IPS-20b (cell line): ENCODE measurements around the gene WSCD2.

Source experiments
- H3K27ac ChIP-seq: one replicate; pipeline ENCODE4 v1.5.1; 2013; ENCODE audit warnings: low read length
- H3K27me3 ChIP-seq: 2 replicates; pipeline ENCODE4 v1.6.1; 2013; ENCODE audit warnings: mild to moderate bottlenecking, low read length, inconsistent platforms; ENCODE audit not compliant: insufficient read depth
- H3K36me3 ChIP-seq: 2 replicates; pipeline ENCODE4 v1.6.1; 2013; ENCODE audit warnings: low read depth, mild to moderate bottlenecking, inconsistent platforms, low read length, moderate library complexity; ENCODE audit not compliant: insufficient read depth
- H3K4me1 ChIP-seq: 2 replicates; pipeline ENCODE4 v1.6.1; 2013; ENCODE audit warnings: mild to moderate bottlenecking, control low read depth, inconsistent platforms, low read length, moderate library complexity; ENCODE audit not compliant: insufficient read depth
- H3K4me3 ChIP-seq: 2 replicates; pipeline ENCODE4 v1.5.1; 2013; ENCODE audit warnings: mild to moderate bottlenecking, low read length, inconsistent platforms
- H3K9ac ChIP-seq: 2 replicates; pipeline ENCODE4 v1.6.1; 2013; ENCODE audit warnings: low read depth, mild to moderate bottlenecking, inconsistent platforms, low read length, moderate library complexity
- H3K9me3 ChIP-seq: 2 replicates; pipeline ENCODE4 v1.6.1; 2013; ENCODE audit warnings: mild to moderate bottlenecking, low read depth, low read length, inconsistent platforms; ENCODE audit not compliant: insufficient read depth

The WSCD2 gene

DNA sequence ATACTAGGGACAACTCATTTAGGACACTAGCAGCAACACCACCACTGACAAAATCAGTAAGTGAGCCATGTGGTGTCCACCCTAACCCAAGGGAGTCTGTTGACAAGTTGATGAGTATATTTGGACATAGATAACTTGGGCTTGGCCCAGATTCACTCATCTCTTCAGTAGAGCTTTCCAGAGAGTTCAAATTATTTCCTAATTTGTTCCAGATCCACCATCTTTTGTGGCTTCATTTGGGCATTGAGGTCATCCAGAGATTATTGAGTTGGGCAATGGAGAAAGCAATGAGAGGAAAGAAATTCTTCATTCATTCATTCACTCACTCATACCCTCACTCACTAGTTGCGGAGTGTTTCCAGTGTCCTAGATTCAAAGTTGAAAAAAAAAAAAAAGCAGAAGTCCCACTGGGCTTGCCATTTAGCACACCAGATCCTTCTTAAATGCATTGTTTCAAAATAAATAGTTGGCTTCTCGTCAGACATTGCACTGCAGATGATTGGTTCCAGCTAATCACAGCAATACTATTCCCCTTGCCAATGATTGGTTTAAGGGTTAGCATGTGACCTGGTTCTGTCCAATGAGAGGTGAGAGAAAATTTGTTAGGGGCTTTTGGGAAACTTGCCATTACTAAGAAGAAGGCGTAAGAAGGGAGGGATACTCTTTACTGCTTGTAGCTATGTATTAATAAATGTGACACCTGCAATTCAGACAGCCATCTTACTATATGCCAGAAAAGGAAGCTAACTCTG, 31.8 kb upstream of the WSCD2 start:
- Histone ChIP-seq H3K9ac (no peak overlapping the region), H3K27ac (no peak overlapping the region), H3K27me3 (no peaks in the 10 kb centered on the region), H3K4me3 (no peak overlapping the region), H3K36me3 (no peaks in the 10 kb centered on the region), H3K9me3 (no peaks in the 10 kb centered on the region), H3K4me1 (no peaks in the 10 kb centered on the region; the same call in 1 of the 2 replicates)

DNA sequence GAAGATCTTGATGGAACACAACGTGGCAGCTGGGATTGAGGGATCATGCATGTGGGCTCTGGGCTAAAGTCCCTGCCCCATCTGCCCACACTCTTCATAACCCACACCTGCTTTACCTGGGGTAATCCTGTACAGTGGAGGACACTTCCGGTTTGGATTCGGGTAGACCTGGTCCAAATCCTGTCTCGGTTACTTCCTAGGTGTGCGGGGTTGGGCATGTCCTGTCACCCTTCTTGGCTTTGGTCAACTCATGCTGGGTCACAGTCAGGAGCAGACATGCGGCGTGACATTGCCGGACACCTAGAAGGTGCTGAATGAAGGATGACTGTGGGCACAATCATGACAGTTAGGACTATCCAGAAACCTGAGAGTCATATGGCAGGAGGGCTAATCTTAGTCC, 30.7 kb upstream of the WSCD2 start:
- Histone ChIP-seq H3K4me3 (no peak overlapping the region), H3K4me1 (no peaks in the 10 kb centered on the region; the same call in 1 of the 2 replicates), H3K36me3 (no peaks in the 10 kb centered on the region)

DNA sequence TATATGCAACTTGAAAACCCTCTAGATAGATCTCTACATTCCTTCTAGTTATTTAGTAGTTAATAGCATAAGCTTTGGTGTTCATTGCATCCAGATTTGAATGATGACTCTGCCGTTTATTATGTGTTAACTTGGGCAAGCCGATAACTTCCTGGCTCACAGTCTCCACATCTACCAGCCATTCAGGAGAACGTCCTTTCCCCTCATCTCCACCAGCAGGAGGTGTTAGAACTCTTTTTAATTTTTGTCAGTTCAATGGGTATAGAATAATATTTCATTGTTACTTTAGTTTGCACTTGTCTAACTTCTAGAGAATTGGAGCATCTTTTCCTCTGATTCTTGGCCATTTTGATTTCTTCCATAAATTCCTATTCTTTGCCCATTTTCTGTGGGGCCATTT, 30.0 kb upstream of the WSCD2 start:
- H3K27me3 ChIP-seq = no peaks in the 10 kb centered on the region
- H3K9me3 ChIP-seq = no peaks in the 10 kb centered on the region
- H3K4me1 ChIP-seq = no peaks in the 10 kb centered on the region; the same call in 1 of the 2 replicates
- H3K9ac ChIP-seq = no peak overlapping the region
- no peaks in the 10 kb centered on the region for H3K36me3 ChIP-seq
- H3K27ac ChIP-seq = no peak overlapping the region
- no peak overlapping the region for H3K4me3 ChIP-seq

More for the DNA sequence above, 30.7 kb upstream of the WSCD2 start:
- H3K27me3 ChIP-seq = no peaks in the 10 kb centered on the region
- H3K27ac ChIP-seq = no peak overlapping the region
- no peak overlapping the region for H3K9ac ChIP-seq
- no peaks in the 10 kb centered on the region for H3K9me3 ChIP-seq

DNA sequence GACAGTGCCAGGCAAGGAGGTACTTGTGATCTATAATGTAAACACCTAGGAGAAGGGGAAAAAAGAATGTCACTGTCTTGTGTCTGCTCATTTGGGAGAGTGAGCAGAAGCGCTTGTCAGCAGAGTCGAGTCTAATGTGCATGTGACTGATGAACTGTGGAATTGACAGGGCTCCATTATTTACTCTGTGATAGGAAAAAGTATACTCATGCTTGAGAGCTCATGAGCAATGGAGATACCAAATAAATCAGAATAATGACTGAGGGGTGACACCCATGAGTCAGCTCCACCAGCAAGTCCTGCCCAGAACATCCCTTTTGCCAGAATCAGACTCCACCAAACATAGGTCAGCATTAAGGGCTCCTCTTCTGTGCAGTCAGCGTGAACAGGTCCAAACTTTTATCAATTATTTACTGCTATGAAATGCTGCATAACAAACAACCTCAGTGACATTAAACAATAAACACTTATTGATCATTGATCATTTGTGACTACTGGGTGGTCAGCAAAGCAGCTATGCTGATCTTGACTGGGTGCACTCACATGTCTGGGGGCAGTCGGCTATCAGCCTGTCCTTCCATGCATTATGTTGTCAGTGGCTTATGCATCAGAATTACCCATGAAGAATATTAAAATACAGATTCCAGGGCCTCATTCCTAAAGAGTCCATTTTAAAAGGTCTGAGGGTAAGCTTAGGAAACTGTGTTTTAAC, 29.2 kb upstream of the WSCD2 start:
- H3K9me3 ChIP-seq = no peaks in the 10 kb centered on the region
- H3K4me3 ChIP-seq = no peak overlapping the region
- H3K36me3 ChIP-seq = no peaks in the 10 kb centered on the region
- H3K9ac ChIP-seq = no peak overlapping the region
- no peak overlapping the region for H3K27ac ChIP-seq
- no peaks in the 10 kb centered on the region for H3K27me3 ChIP-seq
- no peaks in the 10 kb centered on the region; the same call in 1 of the 2 replicates for H3K4me1 ChIP-seq

DNA sequence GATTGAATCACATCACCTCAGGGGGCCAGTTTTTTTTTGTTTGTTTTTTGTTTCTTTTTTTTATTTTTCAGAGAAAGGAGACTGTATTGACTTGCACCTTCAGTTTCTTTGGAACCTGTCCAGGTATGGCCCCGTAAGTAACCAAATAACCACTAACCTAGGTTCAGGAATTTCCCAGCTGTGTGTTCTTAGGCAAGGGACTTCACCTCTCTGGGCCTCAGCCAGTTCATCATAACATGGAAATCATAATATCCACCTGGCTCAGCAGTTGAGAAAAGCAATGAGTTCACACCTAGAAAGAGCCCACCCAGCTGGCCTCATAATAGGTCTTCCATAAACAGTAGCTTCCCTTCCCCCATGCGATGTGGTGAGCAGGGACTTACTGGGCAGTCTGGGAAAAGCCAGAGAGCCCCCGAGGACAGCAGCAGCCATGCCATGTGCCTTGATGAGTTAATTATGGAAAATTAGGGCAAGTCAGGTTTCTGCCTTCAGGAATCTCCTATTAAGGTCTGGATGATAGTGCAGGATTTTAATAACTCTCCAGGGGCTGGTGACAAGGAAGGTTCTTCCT, 27.4 kb upstream of the WSCD2 start:
- no peaks in the 10 kb centered on the region for H3K36me3 ChIP-seq
- H3K27me3 ChIP-seq = no peaks in the 10 kb centered on the region
- no peak overlapping the region for H3K27ac ChIP-seq
- no peak overlapping the region for H3K4me3 ChIP-seq
- H3K4me1 ChIP-seq = no peaks in the 10 kb centered on the region; the same call in 1 of the 2 replicates
- no peaks in the 10 kb centered on the region for H3K9me3 ChIP-seq
- H3K9ac ChIP-seq = no peak overlapping the region

DNA sequence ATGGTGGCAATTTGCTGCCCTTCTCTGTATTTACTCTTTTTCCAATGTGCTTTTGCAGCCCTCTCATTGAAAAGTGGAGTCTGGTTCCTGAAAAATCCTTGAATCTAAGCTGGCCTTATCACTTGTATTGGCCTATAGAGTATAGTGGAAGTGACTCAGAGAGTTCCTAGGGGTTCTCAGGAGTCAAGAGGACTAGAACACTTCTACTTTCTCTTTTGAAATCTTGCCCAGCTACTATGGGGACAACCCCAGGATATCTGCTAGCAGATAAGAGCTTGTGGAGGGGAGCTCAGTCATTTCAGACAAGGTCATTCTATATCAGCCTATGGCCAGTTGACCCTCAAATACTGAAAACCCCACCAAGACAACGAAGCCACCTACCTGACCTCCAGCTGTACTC, 26.7 kb upstream of the WSCD2 start:
- H3K27ac ChIP-seq = no peak overlapping the region
- no peaks in the 10 kb centered on the region for H3K9me3 ChIP-seq
- no peak overlapping the region for H3K4me3 ChIP-seq
- H3K27me3 ChIP-seq = no peaks in the 10 kb centered on the region
- H3K9ac ChIP-seq = no peak overlapping the region
- H3K4me1 ChIP-seq = no peaks in the 10 kb centered on the region; the same call in 1 of the 2 replicates
- no peaks in the 10 kb centered on the region for H3K36me3 ChIP-seq

DNA sequence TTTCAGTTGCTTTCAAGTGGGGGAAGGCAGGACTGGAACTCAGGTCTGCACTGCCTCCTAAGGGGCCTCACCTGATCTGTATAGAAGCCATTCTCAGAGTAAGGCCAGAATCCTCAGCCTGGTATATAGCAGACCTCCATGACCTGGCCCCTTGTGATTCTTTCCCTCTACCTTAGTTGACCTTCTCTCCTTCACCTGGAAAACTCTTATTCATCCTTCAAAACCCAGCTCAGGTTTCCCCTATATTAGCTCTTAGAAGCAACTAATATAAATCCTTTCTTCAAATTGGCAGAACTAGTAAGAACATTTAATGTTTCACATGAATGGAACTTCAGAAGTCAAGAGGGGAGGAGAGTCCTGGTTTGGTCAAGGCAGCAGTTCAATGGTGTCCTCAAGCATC, 26.0 kb upstream of the WSCD2 start:
- Histone ChIP-seq H3K9ac (no peak overlapping the region), H3K4me3 (no peak overlapping the region), H3K27me3 (no peaks in the 10 kb centered on the region), H3K36me3 (no peaks in the 10 kb centered on the region), H3K27ac (no peak overlapping the region), H3K4me1 (no peaks in the 10 kb centered on the region; the same call in 1 of the 2 replicates), H3K9me3 (no peaks in the 10 kb centered on the region)

DNA sequence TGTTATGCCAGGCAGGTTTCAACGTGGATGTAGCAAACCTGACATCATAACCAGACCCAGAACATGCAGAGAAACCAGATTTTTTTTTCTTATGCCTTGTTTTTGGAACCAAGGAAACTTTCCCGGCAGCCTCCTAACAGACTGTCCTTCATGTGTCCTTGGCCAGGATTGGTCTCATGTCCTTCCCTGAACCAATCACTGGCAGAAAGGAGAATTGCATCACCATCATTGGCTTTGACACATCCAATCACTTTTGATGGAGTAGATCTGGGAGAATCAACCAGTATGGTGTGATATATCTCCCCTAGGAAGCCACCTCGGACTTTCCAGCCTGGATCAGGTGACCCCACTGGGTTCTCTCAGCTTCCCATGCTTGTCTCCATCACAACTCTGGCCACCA, 25.6 kb upstream of the WSCD2 start:
- Histone ChIP-seq H3K4me3 (no peak overlapping the region), H3K27ac (no peak overlapping the region), H3K9ac (no peak overlapping the region), H3K4me1 (no peaks in the 10 kb centered on the region; the same call in 1 of the 2 replicates), H3K36me3 (no peaks in the 10 kb centered on the region), H3K27me3 (no peaks in the 10 kb centered on the region), H3K9me3 (no peaks in the 10 kb centered on the region)

DNA sequence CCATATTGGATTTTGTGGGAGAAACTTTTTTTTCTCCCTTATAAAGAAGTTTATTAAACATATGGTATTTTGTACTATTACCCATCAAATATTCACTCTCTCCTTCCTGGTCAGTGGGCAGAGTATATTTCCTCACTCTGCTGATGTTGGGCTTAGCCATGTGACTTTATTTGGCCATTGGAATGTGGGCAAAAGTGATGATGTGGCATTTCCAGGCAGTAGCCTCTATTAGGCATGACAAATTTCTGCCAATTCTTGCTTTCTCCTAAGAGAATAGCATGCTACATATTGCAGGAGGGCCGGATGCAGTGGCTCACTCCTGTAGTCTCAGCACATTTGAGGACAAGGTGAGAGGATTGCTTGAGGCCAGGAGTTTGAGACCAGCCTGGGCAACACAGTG, 24.4 kb upstream of the WSCD2 start:
- Histone ChIP-seq H3K27me3 (no peaks in the 10 kb centered on the region), H3K4me3 (no peak overlapping the region), H3K4me1 (no peaks in the 10 kb centered on the region; the same call in 1 of the 2 replicates), H3K27ac (no peak overlapping the region), H3K36me3 (no peaks in the 10 kb centered on the region), H3K9me3 (no peaks in the 10 kb centered on the region), H3K9ac (no peak overlapping the region)

DNA sequence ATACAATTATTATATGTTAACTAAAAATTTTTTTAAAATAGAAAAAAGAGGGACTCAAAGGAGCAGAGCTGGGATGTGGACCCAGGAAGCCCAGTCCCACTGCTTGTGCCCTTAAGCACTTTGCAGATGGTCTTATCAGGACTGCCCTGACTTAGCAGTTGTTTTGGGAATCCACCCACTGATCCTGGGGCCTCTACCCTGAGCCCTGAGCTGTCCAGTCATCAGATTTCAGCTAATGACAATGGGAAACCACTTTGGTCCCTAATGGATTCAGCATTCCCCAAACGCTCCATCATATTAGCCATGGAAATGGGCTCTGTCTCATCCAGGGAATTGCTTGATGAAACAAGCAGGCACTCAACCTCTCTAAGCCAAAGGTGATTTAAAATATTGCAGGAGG, 22.5 kb upstream of the WSCD2 start:
- Histone ChIP-seq H3K27me3 (no peaks in the 10 kb centered on the region), H3K9me3 (no peaks in the 10 kb centered on the region), H3K36me3 (no peaks in the 10 kb centered on the region), H3K4me1 (no peaks in the 10 kb centered on the region; the same call in 1 of the 2 replicates), H3K27ac (no peak overlapping the region), H3K9ac (no peak overlapping the region), H3K4me3 (no peak overlapping the region)

DNA sequence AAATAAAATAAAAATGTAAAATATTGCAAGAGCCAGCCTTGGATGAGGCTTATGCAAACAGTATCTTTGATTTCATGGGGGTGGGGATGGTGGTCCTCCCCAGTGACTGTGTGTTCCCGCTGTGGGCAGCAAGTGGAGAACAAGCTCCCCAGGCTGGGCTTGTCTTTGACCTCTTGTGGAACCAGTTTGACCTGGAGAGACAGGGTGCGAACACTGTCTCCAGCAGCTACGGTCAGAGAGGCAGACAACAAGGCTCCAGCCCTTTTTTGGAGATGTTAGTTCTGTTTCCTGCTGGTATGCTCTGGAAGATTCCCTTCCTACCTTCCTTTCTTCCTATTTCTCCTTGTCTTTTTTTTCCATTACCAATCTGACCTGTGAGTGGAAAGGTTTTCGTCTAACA, 21.8 kb upstream of the WSCD2 start:
- Histone ChIP-seq H3K9me3 (no peaks in the 10 kb centered on the region), H3K36me3 (no peaks in the 10 kb centered on the region), H3K4me3 (no peak overlapping the region), H3K4me1 (no peaks in the 10 kb centered on the region), H3K27me3 (no peaks in the 10 kb centered on the region), H3K27ac (no peak overlapping the region), H3K9ac (no peak overlapping the region)

DNA sequence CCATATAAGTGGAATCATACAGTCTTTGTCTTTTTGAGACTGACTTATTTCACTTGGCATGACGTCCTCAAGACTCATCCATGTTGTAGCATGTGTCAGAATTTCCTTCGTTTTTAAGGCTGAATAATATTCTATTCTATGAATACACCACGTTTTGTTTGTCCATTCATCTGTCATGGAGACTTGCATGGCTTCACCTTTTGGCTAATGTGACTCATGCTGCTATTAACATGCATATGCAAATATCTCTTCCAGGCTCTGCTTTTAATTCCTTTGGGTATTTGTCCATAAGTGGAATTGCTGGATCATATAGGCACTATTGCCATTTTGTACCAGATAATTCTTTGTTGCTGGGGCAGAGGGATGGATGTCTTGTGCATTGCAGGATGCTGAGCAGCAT, 19.6 kb upstream of the WSCD2 start:
- Histone ChIP-seq H3K27ac (no peak overlapping the region), H3K36me3 (no peaks in the 10 kb centered on the region), H3K9ac (no peak overlapping the region), H3K9me3 (no peaks in the 10 kb centered on the region), H3K27me3 (no peaks in the 10 kb centered on the region), H3K4me3 (no peak overlapping the region), H3K4me1 (peaks cover 12% of the 10 kb centered on the region; the same call in 1 of the 2 replicates)
